Measurements from ENCODE around the gene SP140L. TPM values are rescaled to one million over a fixed set of nuclear protein-coding genes. Genes with fewer than 3 reads are reported as not detected.

SP140L gene
- total RNA-seq, 1 experiment from 2014 or later: 16.6 TPM

- no TSS peak for BruUV-seq (replicated peaks)
- no peak for ATAC-seq
- Histone ChIP-seq H3K27ac (ENCODE audit: low read length) (no peak overlapping the region), H3K36me3 (ENCODE audit: control insufficient read depth, insufficient read depth, low read length) (no peaks in the 10 kb centered on the region), H3K27me3 (ENCODE audit: control insufficient read depth, insufficient read depth, low read length) (no peaks in the 10 kb centered on the region), H3K9me3 (ENCODE audit: control insufficient read depth, insufficient read depth, low read depth, low read length) (0 out of 2 replicates have a peak, but pooled peaks cover 4% of the 10 kb centered on the region), H3K4me1 (ENCODE audit: control insufficient read depth, insufficient read depth, low read length) (no peaks in the 10 kb centered on the region), H3K4me3 (ENCODE audit: low read depth in 2 of 2, low read length in 2 of 2) (no peak overlapping the region)
- in situ Hi-C loops (cut with HindIII; ENCODE audit: low pct_unique_long_range_greater_than_20kb, low sequenced_read_pairs): no loop called here
- no peak for DNase-seq (ENCODE audit: low read depth, low spot score)
- no peak for TF ChIP-seq REST (IDR thresholded peaks at IDR 0.05; ENCODE audit: insufficient read depth in 1 of 2, low read depth in 2 of 2, low read length in 1 of 2)
- TF ChIP-seq POLR2AphosphoS5 (IDR thresholded peaks at IDR 0.05; ENCODE audit: low read depth, low read length): no peak
- no peak for TF ChIP-seq TCF7L2 (IDR thresholded peaks at IDR 0.05; ENCODE audit: low read depth, low read length)
- no peak for TF ChIP-seq SIN3A (IDR thresholded peaks at IDR 0.05; ENCODE audit: borderline replicate concordance, insufficient read depth, low read depth, low read length)
- no peak for TF ChIP-seq CTCF (IDR thresholded peaks at IDR 0.05)
- intact Hi-C loops (cut with micrococcal nuclease; ENCODE audit: unreplicated experiment): no loop called here
- ChIA-PET POLR2A (no interaction called here), CTCF (no interaction called here)
These were observed 6.0 kb upstream of the SP140L start for GRCh38 chr2:230321031-230321430.

GRCh38 chr2:230322561-230323384 is 4.2 kb upstream of the SP140L start:
- ChIA-PET CTCF (no interaction called here), POLR2A (no interaction called here)
- no peak for ATAC-seq
- BruUV-seq (replicated peaks): no TSS peak
- intact Hi-C loops (cut with micrococcal nuclease; ENCODE audit: unreplicated experiment) (no loop called here), in situ Hi-C loops (cut with HindIII; ENCODE audit: low pct_unique_long_range_greater_than_20kb, low sequenced_read_pairs) (no loop called here)
- DNase-seq (ENCODE audit: low read depth, low spot score): no peak
- Histone ChIP-seq H3K27me3 (ENCODE audit: control insufficient read depth, insufficient read depth, low read length) (no peaks in the 10 kb centered on the region), H3K4me1 (ENCODE audit: control insufficient read depth, insufficient read depth, low read length) (peaks cover 4% of the 10 kb centered on the region; the same call in 1 of the 2 replicates), H3K27ac (ENCODE audit: low read length) (no peak overlapping the region), H3K36me3 (ENCODE audit: control insufficient read depth, insufficient read depth, low read length) (no peaks in the 10 kb centered on the region; the same call in 1 of the 2 replicates), H3K9me3 (ENCODE audit: control insufficient read depth, insufficient read depth, low read depth, low read length) (0 out of 2 replicates have a peak, but pooled peaks cover 4% of the 10 kb centered on the region), H3K4me3 (ENCODE audit: low read depth in 2 of 2, low read length in 2 of 2) (no peak overlapping the region)
- TF ChIP-seq POLR2AphosphoS5 (IDR thresholded peaks at IDR 0.05; ENCODE audit: low read depth, low read length): no peak
- TF ChIP-seq REST (IDR thresholded peaks at IDR 0.05; ENCODE audit: insufficient read depth in 1 of 2, low read depth in 2 of 2, low read length in 1 of 2): no peak
- TF ChIP-seq SIN3A (IDR thresholded peaks at IDR 0.05; ENCODE audit: borderline replicate concordance, insufficient read depth, low read depth, low read length): no peak
- TF ChIP-seq TCF7L2 (IDR thresholded peaks at IDR 0.05; ENCODE audit: low read depth, low read length): no peak
- no peak for TF ChIP-seq CTCF (IDR thresholded peaks at IDR 0.05)
